HepG2 (cell line): ENCODE measurements around the gene GUCY1B1. TPM values are rescaled to one million over a fixed set of nuclear protein-coding genes. Genes with fewer than 3 reads are reported as not detected.

ENCODE experiments used
- ATAC-seq: fragments of 200-7000 bp; cut with Tn5 transposase; 3 replicates; pipeline ENCODE4 v1.9.1; 2020; ENCODE audit warnings: mild to moderate bottlenecking, moderate library complexity
- BruUV-seq: library from RNA; stranded (reverse); fragments of 400-500 nt; replicated peaks from 2 replicates; lab custom pipeline; 2021; lab: Mats Ljungman, UMichigan
- CTCF ChIA-PET: fragments of 300-600 bp; formaldehyde crosslinking; extraction: SDS; loops from one replicate; lab custom pipeline; 2021; ENCODE audit warnings: low total read pairs, inconsistent platforms, low intra/inter-chr PET ratio; lab: Yijun Ruan, JAX
- POLR2A ChIA-PET: fragments of 350-600 bp; sonication (Branson Sonifier 250); formaldehyde crosslinking; loops from one replicate; lab custom pipeline; 2020; ENCODE audit warnings: antibody characterized with exemption, inconsistent platforms; lab: Yijun Ruan, JAX
- DNase-seq: peaks from one replicate; pipeline ENCODE4 v3.0.0-alpha.2; 2015; ENCODE audit warnings: low spot score
- FAIRE-seq: peaks from 3 replicates; lab custom pipeline; 2011; peaks lifted over from hg19 to GRCh38; lab: Jason Lieb, UNC
- H2AFZ ChIP-seq: one replicate; pipeline ENCODE4 v1.6.1; 2011; ENCODE audit warnings: low read length, inconsistent platforms
- H3K27ac ChIP-seq: fragments of 300-600 bp; 3 replicates; pipeline ENCODE4 v1.8.0; 2011; ENCODE audit warnings: mixed run types, mild to moderate bottlenecking, mixed read lengths, low read length, inconsistent platforms; ENCODE audit not compliant: insufficient read depth; ENCODE audit errors: extremely low read length
- H3K27me3 ChIP-seq, 2 experiments: fragments of 200-600 bp in 1 of 2; 2 replicates in 1 of 2; 3 replicates in 1 of 2; pipeline versions ENCODE4 v1.6.0 to v1.8.0; 2011; ENCODE audit warnings: low read length in 2 of 2, mild to moderate bottlenecking in 2 of 2, moderate library complexity in 2 of 2, inconsistent platforms in 1 of 2; ENCODE audit not compliant: insufficient read depth in 2 of 2, control insufficient read depth in 1 of 2
- H3K36me3 ChIP-seq, 2 experiments: fragments of 200-600 bp in 1 of 2; replicated peaks in 1 of 2; 2 replicates in 1 of 2; 3 replicates in 1 of 2; pipeline versions ENCODE4 v1.5.1 to v1.8.0; 2011; ENCODE audit warnings: low read length in 2 of 2, inconsistent platforms in 1 of 2; ENCODE audit not compliant: insufficient read depth in 2 of 2, control insufficient read depth in 1 of 2
- H3K4me1 ChIP-seq: 2 replicates; pipeline ENCODE4 v1.5.1; 2012; ENCODE audit warnings: low read length, inconsistent platforms; ENCODE audit not compliant: insufficient read depth
- H3K4me2 ChIP-seq: 2 replicates; pipeline ENCODE4 v1.6.0; 2011; ENCODE audit warnings: low read depth, low read length, inconsistent platforms
- H3K4me3 ChIP-seq, 3 experiments: fragments of 200-600 bp in 1 of 3; sonication (generic), shearing (Covaris generic) in 1 of 3; replicated peaks in 1 of 3; 2 replicates each; pipeline ENCODE4 v1.5.1; 2011 to 2016; ENCODE audit warnings: low read length in 3 of 3, inconsistent platforms in 2 of 3, low read depth in 2 of 3, mild to moderate bottlenecking in 2 of 3, control low read depth in 1 of 3, mixed read lengths in 1 of 3; ENCODE audit not compliant: insufficient read depth in 1 of 3
- H3K79me2 ChIP-seq: one replicate; pipeline ENCODE4 v1.6.1; 2011; ENCODE audit warnings: low read length, inconsistent platforms; ENCODE audit not compliant: insufficient read depth
- H3K9ac ChIP-seq: 2 replicates; pipeline ENCODE4 v1.6.0; 2011; ENCODE audit warnings: mild to moderate bottlenecking, low read depth, low read length, inconsistent platforms; ENCODE audit not compliant: insufficient read depth
- H3K9me3 ChIP-seq: 2 replicates; pipeline ENCODE4 v1.5.1; 2012; ENCODE audit warnings: mild to moderate bottlenecking, low read length
- H4K20me1 ChIP-seq: 2 replicates; pipeline ENCODE4 v1.6.0; 2011; ENCODE audit warnings: inconsistent platforms, mild to moderate bottlenecking, low read length, moderate library complexity; ENCODE audit not compliant: insufficient read depth
- SOX13 ChIP-seq, 3 experiments: fragments of 450-650 bp in 1 of 3; sonication (generic) in 1 of 3; formaldehyde crosslinking in 1 of 3; IDR thresholded peaks in 2 of 3; conservative IDR thresholded peaks in 1 of 3; 2 replicates each; pipeline versions ENCODE4 v1.5.0 to v1.6.1; 2016 to 2020; ENCODE audit warnings: antibody characterized with exemption in 1 of 3, mild to moderate bottlenecking in 1 of 3, missing compliant biosample characterization in 1 of 3, missing genetic modification reagents in 1 of 3, moderate library complexity in 1 of 3
- WGBS: methylation state at CpG from one replicate; pipeline ENCODE4 v1.1.6; 2017; ENCODE audit warnings: low lambda C conversion rate; 5-methylcytosine and 5-hydroxymethylcytosine counted together
- in situ Hi-C: cut with HindIII; loops from 2 replicates; pipeline ENCODE4 v1.10.0; 2017; ENCODE audit warnings: low pct_unique_long_range_greater_than_20kb; ENCODE audit not compliant: extremely low pct_ligation_motif_present
- intact Hi-C: fragments of 100-400 bp; cut with micrococcal nuclease; formaldehyde crosslinking; loops from one replicate; pipeline ENCODE4 v1.10.0; 2022; ENCODE audit not compliant: unreplicated experiment
- polyA plus RNA-seq, 8 experiments: library from polyadenylated mRNA; depleted of rRNA in 3 of 8; stranded (reverse) in 7 of 8; unstranded in 1 of 8; fragments of >200 nt; fragmentation: Illumina TruSeq in 4 of 8; extraction: Trizol in 4 of 8; gene quantifications; 2 replicates each; pipeline versions ENCODE4 v1.2.1 to v1.2.3, GENCODE V29; 2011 to 2016; ENCODE audit warnings: low read depth in 4 of 8, missing spikeins in 1 of 8, mixed read lengths in 1 of 8; ENCODE audit not compliant: insufficient read depth in 1 of 8
- total RNA-seq, 5 experiments: library from RNA; depleted of rRNA; stranded (reverse); fragments of >200 nt; fragmentation: Illumina TruSeq; extraction: Trizol; gene quantifications; 2 replicates each; pipeline ENCODE4 v1.2.3, GENCODE V29; 2016; ENCODE audit warnings: low read depth in 1 of 5
- TF ChIP-seq, protein P1 (sequence below): sonication (generic); formaldehyde crosslinking; IDR thresholded peaks from 2 replicates; pipeline ENCODE4 v1.5.0; 2020; ENCODE audit warnings: mild to moderate bottlenecking, missing genetic modification reagents, borderline replicate concordance

The GUCY1B1 gene
- total and polyA plus RNA-seq, 2 of the 13 experiments (the other 11 are each of a cell fraction or from before 2014, with no cell fraction given), result not detected

DNA sequence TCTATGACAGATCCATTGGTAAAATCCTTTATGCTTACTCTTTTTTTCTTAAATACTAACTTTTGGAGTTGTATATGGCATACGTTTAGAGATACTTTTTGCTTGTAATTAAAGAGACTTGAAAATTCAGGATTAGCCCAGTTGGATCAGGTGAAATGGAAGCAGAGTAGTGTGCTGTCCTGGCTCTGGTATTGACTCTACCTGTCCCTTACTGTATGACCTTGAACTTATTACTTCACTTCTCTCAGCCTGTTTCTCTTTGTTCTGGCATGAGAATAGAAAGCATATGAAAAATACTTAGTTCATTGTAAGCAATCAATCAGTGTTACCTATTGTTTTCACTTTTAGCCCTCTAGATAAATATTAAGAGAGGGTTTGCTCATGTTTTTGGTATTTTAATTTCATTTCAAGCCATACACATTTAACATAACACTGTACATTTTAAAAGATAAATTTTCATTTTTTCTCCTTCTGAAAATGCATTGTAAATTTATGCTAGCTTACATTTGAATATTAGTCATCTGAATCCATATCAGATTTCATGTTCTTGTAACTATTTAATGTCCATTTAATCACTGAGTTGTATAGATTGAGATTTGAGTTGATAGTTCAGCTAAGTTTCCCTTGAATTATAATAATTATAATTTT lies 35.9 kb downstream of the GUCY1B1 start:
- Histone ChIP-seq H4K20me1 (no peaks in the 10 kb centered on the region), H2AFZ (no peak overlapping the region), H3K9me3 (no peaks in the 10 kb centered on the region), H3K79me2 (no peaks in the 10 kb centered on the region), H3K4me2 (no peak overlapping the region), H3K36me3 (no peaks in the 10 kb centered on the region), H3K9ac (no peak overlapping the region), H3K27me3 (no peaks in the 10 kb centered on the region), H3K4me3 (no peak overlapping the region), H3K4me1 (no peaks in the 10 kb centered on the region), H3K27ac (no peak overlapping the region)
- TF ChIP-seq, protein P1, sequence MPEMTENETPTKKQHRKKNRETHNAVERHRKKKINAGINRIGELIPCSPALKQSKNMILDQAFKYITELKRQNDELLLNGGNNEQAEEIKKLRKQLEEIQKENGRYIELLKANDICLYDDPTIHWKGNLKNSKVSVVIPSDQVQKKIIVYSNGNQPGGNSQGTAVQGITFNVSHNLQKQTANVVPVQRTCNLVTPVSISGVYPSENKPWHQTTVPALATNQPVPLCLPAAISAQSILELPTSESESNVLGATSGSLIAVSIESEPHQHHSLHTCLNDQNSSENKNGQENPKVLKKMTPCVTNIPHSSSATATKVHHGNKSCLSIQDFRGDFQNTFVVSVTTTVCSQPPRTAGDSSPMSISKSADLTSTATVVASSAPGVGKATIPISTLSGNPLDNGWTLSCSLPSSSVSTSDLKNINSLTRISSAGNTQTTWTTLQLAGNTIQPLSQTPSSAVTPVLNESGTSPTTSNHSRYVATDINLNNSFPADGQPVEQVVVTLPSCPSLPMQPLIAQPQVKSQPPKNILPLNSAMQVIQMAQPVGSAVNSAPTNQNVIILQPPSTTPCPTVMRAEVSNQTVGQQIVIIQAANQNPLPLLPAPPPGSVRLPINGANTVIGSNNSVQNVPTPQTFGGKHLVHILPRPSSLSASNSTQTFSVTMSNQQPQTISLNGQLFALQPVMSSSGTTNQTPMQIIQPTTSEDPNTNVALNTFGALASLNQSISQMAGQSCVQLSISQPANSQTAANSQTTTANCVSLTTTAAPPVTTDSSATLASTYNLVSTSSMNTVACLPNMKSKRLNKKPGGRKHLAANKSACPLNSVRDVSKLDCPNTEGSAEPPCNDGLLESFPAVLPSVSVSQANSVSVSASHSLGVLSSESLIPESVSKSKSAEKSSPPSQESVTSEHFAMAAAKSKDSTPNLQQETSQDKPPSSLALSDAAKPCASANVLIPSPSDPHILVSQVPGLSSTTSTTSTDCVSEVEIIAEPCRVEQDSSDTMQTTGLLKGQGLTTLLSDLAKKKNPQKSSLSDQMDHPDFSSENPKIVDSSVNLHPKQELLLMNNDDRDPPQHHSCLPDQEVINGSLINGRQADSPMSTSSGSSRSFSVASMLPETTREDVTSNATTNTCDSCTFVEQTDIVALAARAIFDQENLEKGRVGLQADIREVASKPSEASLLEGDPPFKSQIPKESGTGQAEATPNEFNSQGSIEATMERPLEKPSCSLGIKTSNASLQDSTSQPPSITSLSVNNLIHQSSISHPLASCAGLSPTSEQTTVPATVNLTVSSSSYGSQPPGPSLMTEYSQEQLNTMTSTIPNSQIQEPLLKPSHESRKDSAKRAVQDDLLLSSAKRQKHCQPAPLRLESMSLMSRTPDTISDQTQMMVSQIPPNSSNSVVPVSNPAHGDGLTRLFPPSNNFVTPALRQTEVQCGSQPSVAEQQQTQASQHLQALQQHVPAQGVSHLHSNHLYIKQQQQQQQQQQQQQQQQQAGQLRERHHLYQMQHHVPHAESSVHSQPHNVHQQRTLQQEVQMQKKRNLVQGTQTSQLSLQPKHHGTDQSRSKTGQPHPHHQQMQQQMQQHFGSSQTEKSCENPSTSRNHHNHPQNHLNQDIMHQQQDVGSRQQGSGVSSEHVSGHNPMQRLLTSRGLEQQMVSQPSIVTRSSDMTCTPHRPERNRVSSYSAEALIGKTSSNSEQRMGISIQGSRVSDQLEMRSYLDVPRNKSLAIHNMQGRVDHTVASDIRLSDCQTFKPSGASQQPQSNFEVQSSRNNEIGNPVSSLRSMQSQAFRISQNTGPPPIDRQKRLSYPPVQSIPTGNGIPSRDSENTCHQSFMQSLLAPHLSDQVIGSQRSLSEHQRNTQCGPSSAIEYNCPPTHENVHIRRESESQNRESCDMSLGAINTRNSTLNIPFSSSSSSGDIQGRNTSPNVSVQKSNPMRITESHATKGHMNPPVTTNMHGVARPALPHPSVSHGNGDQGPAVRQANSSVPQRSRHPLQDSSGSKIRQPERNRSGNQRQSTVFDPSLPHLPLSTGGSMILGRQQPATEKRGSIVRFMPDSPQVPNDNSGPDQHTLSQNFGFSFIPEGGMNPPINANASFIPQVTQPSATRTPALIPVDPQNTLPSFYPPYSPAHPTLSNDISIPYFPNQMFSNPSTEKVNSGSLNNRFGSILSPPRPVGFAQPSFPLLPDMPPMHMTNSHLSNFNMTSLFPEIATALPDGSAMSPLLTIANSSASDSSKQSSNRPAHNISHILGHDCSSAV (CRISPR knock-in tag), result no peak
- TF ChIP-seq SOX13 (IDR thresholded peaks at IDR 0.05) (no peak), SOX13 (CRISPR knock-in tag; conservative IDR thresholded peaks at IDR 0.05 in 1 of 2, IDR thresholded peaks at IDR 0.05 in 1 of 2) (0 out of 4 replicates have a peak, but pooled peaks of 1 of the 2 experiments have one; percentile 14)
- BruUV-seq, result no TSS peak
- intact Hi-C loops, result no loop called here
- in situ Hi-C loops, result loop anchor here (25.0 kb wide), 1 partner anchor 357 kb away; no protein-coding TSS in a partner anchor
- FAIRE-seq (no peak), ATAC-seq (no peak), DNase-seq (peak; percentile 2)
- 0% methylated on average over 1 of the region's 1 CpG for WGBS
- POLR2A ChIA-PET, result no interaction called here
- CTCF ChIA-PET, result no interaction called here
